Suprapubic skin (tissue), 4 donors: ENCODE measurements around the gene TPRA1. TPM values are rescaled to one million over a fixed set of nuclear protein-coding genes. Genes with fewer than 3 reads are reported as not detected.

ENCODE experiments used
- DNase-seq, 2 donors: peaks; one replicate each; pipeline ENCODE4 v3.0.0-alpha.2; 2019; ENCODE audit warnings: low spot score in 2 of 2
- H3K27ac ChIP-seq: fragments of 200-600 bp; sonication (generic); one replicate; pipeline ENCODE4 v1.5.1; 2019
- H3K27me3 ChIP-seq: fragments of 200-600 bp; sonication (generic); one replicate; pipeline ENCODE4 v1.5.1; 2019
- H3K36me3 ChIP-seq: fragments of 200-600 bp; sonication (generic); one replicate; pipeline ENCODE4 v1.5.1; 2019
- H3K4me1 ChIP-seq: fragments of 200-600 bp; sonication (generic); one replicate; pipeline ENCODE4 v1.5.1; 2019
- H3K4me3 ChIP-seq: fragments of 200-600 bp; sonication (generic); one replicate; pipeline ENCODE4 v1.5.1; 2019; ENCODE audit warnings: mild to moderate bottlenecking
- H3K9me3 ChIP-seq: fragments of 200-600 bp; sonication (generic); one replicate; pipeline ENCODE4 v1.5.1; 2019
- EP300 ChIP-seq: sonication (generic); formaldehyde crosslinking; IDR thresholded peaks from one replicate; pipeline ENCODE4 v1.6.1; 2017; ENCODE audit warnings: antibody characterized with exemption
- POLR2A ChIP-seq, 2 donors: fragments of 450-650 bp; IDR thresholded peaks; one replicate each; pipeline ENCODE4 v1.6.1; 2017; ENCODE audit warnings: antibody characterized with exemption in 2 of 2, mild to moderate bottlenecking in 2 of 2, moderate library complexity in 2 of 2
- POLR2AphosphoS5 ChIP-seq, 3 donors: sonication (generic); formaldehyde crosslinking; IDR thresholded peaks; one replicate each; pipeline ENCODE4 v1.6.1; 2017; ENCODE audit warnings: antibody characterized with exemption in 3 of 3
- WGBS: methylation state at CpG from one replicate; pipeline ENCODE4 v1.1.5; 2018; 5-methylcytosine and 5-hydroxymethylcytosine counted together
- total RNA-seq, 4 donors: library from RNA; depleted of rRNA; stranded (reverse); fragments of >200 nt; gene quantifications; one replicate each; pipeline ENCODE4 v1.1.0, GENCODE V29; 2016
- TF ChIP-seq, protein P1 (sequence below), 2 donors: fragments of 200-600 bp in 1 of 2; fragments of 450-650 bp in 1 of 2; sonication (generic) in 1 of 2; IDR thresholded peaks; one replicate each; pipeline ENCODE4 v1.5.1; 2016 to 2019; ENCODE audit warnings: antibody characterized with exemption in 2 of 2, mild to moderate bottlenecking in 1 of 2, moderate library complexity in 1 of 2

The TPRA1 gene
- total RNA-seq, 4 donors from 2014 or later: 43.7 to 82.3 (median 64.3) TPM

DNA sequence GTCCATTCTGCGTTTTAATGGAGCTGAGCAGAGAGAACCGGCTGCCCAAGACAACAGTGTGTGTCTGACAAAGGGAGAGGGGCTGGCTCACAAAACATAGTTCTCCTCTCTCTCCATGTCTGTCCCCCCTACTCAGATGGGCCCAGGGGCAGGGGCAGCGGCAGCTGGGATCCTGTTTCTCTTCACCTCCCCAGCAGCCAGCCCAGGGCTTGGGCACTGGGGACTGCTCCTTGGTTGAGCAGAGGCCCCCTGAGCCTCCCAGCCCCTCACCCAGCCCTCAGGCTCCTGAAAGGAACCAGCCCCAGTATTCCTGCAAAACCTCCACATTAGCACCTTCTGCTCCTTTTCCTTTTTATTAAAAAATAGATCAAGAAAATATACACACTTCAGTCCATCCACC, 17.8 kb downstream of the TPRA1 start:
- 89% methylated on average over 2 of the region's 3 CpGs for WGBS
- Histone ChIP-seq H3K27ac (no peak overlapping the region), H3K4me3 (no peak overlapping the region), H3K4me1 (peaks cover 13% of the 10 kb centered on the region), H3K36me3 (peaks cover 68% of the 10 kb centered on the region), H3K9me3 (no peaks in the 10 kb centered on the region), H3K27me3 (no peaks in the 10 kb centered on the region)
- TF ChIP-seq EP300 (no peak), POLR2AphosphoS5 (IDR thresholded peaks at IDR 0.05) (no peak)
- TF ChIP-seq, protein P1, sequence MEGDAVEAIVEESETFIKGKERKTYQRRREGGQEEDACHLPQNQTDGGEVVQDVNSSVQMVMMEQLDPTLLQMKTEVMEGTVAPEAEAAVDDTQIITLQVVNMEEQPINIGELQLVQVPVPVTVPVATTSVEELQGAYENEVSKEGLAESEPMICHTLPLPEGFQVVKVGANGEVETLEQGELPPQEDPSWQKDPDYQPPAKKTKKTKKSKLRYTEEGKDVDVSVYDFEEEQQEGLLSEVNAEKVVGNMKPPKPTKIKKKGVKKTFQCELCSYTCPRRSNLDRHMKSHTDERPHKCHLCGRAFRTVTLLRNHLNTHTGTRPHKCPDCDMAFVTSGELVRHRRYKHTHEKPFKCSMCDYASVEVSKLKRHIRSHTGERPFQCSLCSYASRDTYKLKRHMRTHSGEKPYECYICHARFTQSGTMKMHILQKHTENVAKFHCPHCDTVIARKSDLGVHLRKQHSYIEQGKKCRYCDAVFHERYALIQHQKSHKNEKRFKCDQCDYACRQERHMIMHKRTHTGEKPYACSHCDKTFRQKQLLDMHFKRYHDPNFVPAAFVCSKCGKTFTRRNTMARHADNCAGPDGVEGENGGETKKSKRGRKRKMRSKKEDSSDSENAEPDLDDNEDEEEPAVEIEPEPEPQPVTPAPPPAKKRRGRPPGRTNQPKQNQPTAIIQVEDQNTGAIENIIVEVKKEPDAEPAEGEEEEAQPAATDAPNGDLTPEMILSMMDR (IDR thresholded peaks at IDR 0.05): no peak
- DNase-seq: no peak

DNA sequence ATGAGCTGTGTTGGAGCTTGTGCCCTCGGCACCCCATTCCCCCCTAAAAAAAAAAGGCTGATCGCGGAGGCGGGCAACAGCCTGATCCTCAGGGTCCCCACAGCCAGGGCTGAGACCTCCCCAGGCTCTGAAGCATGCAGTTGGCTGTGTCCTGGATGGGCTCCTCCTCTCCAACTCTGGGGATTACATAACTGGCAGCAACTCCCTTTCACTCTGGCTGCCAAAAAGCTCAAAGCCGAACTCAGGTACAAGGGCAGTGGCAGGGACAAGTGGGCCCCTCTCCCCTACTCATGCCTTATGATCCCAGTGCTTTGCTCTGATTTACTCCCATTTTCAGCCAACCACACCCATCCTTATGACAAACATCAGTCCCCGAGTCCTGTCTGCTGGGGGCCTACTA, 18.3 kb downstream of the TPRA1 start:
- H3K36me3 ChIP-seq: peaks cover 62% of the 10 kb centered on the region
- DNase-seq: no peak

DNA sequence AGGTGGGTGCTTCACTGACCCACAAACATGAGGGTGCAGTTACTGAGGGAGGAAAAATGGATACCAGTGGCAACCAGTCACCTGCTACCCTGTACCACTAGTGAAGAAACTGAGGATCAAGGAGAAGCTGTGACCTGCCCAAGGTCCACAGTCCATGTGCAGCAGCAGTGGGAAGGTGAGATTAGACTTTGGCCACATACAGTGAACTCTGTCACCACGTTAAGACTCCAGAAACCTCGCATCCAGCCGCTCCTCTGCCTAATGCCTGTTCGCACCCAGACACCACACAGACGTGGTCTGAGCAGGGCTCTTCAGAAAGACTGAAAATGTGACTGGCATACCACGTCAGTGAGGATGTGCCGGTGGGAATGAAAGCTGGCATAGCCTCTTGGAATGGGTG, 20.0 kb downstream of the TPRA1 start:
- 94% methylated on average over 7 of the region's 7 CpGs for WGBS

More for the DNA sequence above, 18.3 kb downstream of the TPRA1 start:
- 82% methylated on average over 6 of the region's 6 CpGs for WGBS
- Histone ChIP-seq H3K4me1 (peaks cover 15% of the 10 kb centered on the region), H3K27me3 (no peaks in the 10 kb centered on the region), H3K9me3 (no peaks in the 10 kb centered on the region), H3K4me3 (no peak overlapping the region), H3K27ac (no peak overlapping the region)
- no peak for TF ChIP-seq POLR2A (IDR thresholded peaks at IDR 0.05)
- TF ChIP-seq EP300: no peak
- TF ChIP-seq, protein P1 (IDR thresholded peaks at IDR 0.05): no peak
- TF ChIP-seq POLR2AphosphoS5 (IDR thresholded peaks at IDR 0.05): no peak

DNA sequence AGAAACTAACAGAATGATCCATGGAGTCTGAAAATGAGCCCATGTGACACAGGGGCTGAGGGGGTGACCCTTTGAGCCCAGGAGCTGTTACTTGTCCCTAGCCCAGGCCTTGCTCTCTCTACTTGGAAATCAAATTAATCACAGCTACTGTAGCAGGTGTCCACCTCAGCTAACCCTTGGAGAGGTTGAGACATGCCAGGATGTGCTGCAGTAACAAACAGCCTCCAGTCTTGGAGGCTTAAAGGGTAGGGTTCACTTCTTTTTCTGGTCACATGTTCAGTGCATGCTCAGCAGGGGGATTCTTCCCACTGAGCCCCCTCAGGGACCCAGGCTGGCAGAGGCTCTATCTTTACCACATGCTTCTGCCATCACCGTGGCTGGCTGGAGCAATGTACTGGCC, 21.4 kb downstream of the TPRA1 start:
- TF ChIP-seq EP300 (no peak), POLR2AphosphoS5 (IDR thresholded peaks at IDR 0.05) (no peak), POLR2A (IDR thresholded peaks at IDR 0.05) (no peak)
- TF ChIP-seq, protein P1 (IDR thresholded peaks at IDR 0.05): no peak
- WGBS: no CpG with 5 or more reads among the region's 1 CpG
- Histone ChIP-seq H3K9me3 (no peaks in the 10 kb centered on the region), H3K4me1 (peaks cover 6% of the 10 kb centered on the region), H3K27ac (no peak overlapping the region), H3K27me3 (no peaks in the 10 kb centered on the region), H3K4me3 (no peak overlapping the region), H3K36me3 (peaks cover 41% of the 10 kb centered on the region)
- DNase-seq: no peak

More for the DNA sequence above, 20.0 kb downstream of the TPRA1 start:
- no peak for DNase-seq
- Histone ChIP-seq H3K36me3 (peaks cover 48% of the 10 kb centered on the region), H3K4me1 (peaks cover 13% of the 10 kb centered on the region), H3K27me3 (no peaks in the 10 kb centered on the region), H3K4me3 (no peak overlapping the region), H3K9me3 (no peaks in the 10 kb centered on the region), H3K27ac (no peak overlapping the region)
- TF ChIP-seq EP300: no peak

DNA sequence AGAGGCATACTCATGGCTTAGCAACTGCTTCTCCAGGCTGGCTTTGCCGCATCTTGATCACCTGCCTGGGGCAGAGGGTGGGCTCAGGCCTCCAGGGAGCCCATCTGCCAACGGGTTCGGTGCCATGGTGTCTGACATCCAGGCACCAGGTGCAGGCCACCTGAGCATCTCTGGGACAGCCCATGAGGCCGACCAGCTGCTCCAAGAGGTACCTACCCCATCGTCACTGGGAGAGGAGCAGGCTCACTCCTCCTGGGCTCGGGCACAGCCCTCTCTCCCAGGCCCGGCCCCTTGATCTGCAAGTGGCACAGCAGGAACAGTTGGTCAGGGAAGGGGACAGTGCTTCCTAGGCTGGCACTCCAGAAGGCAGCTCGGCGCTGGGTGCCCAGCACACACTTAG, 21.9 kb downstream of the TPRA1 start:
- H3K27me3 ChIP-seq: no peaks in the 10 kb centered on the region
- H3K27ac ChIP-seq: no peak overlapping the region
- H3K9me3 ChIP-seq: no peaks in the 10 kb centered on the region
- WGBS: 93% methylated on average over 2 of the region's 9 CpGs
- no peak overlapping the region for H3K4me3 ChIP-seq
- TF ChIP-seq POLR2A (IDR thresholded peaks at IDR 0.05): no peak
- TF ChIP-seq, protein P1 (IDR thresholded peaks at IDR 0.05): no peak
- no peak for TF ChIP-seq POLR2AphosphoS5 (IDR thresholded peaks at IDR 0.05)
- no peak for TF ChIP-seq EP300
- DNase-seq: no peak
- peaks cover 6% of the 10 kb centered on the region for H3K4me1 ChIP-seq
- H3K36me3 ChIP-seq: peaks cover 35% of the 10 kb centered on the region

DNA sequence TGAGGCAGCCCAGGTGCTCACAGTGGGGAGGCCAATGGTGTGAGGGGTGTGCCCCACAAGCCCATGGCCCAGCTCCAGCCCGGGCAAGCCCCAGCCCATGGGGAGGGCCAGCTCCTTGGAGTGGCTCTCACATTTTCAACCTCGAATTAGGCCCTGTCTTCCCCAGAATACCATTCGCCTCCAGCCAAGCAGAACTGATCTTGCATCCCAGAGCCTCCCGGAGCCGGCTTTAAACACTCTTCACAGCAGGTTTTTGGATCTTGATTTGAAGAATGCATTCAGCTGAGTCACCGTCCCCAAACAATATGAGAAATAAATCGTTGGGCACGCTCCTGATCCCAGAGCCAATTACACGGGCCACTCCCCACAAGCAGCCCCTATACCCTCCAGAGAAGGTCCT, 23.7 kb downstream of the TPRA1 start:
- Histone ChIP-seq H3K27ac (no peak overlapping the region), H3K4me3 (no peak overlapping the region), H3K9me3 (no peaks in the 10 kb centered on the region), H3K36me3 (peaks cover 18% of the 10 kb centered on the region), H3K4me1 (peaks cover 6% of the 10 kb centered on the region), H3K27me3 (no peaks in the 10 kb centered on the region)
- DNase-seq: no peak
- WGBS: 39% methylated on average over 3 of the region's 9 CpGs
- TF ChIP-seq POLR2AphosphoS5 (IDR thresholded peaks at IDR 0.05) (no peak), EP300 (no peak), POLR2A (IDR thresholded peaks at IDR 0.05) (no peak)
- TF ChIP-seq, protein P1 (IDR thresholded peaks at IDR 0.05): no peak
